AG04449 (cell line): ENCODE results near the gene APOOL.
"Not testable (repeated sequence)": the region's sequence is repeated elsewhere in the genome, so short reads cannot be mapped to it uniquely, and the experiment has no call there.

Experiments used
- CTCF ChIA-PET: fragments of 350-600 bp; formaldehyde crosslinking; extraction: SDS; loops from one replicate; lab custom pipeline; 2021; ENCODE audit warnings: antibody characterized with exemption; lab: Yijun Ruan, JAX
- POLR2A ChIA-PET: fragments of 400-600, 350-600 bp; formaldehyde crosslinking; extraction: SDS; loops from one replicate; lab custom pipeline; 2020; ENCODE audit warnings: antibody characterized with exemption, inconsistent platforms; lab: Yijun Ruan, JAX
- DNase-seq: peaks from one replicate; pipeline ENCODE4 v3.0.0-alpha.2; 2010; ENCODE audit warnings: low read depth, low spot score
- H3K4me3 ChIP-seq: 2 replicates; pipeline ENCODE4 v1.5.1; 2011; ENCODE audit warnings: low read depth, mild to moderate bottlenecking, control low read depth, low read length
- TF ChIP-seq, protein P1 (sequence below): IDR thresholded peaks from one replicate; pipeline ENCODE4 v1.5.1; 2011; ENCODE audit warnings: mild to moderate bottlenecking, moderate library complexity, low read length, control low read depth, inconsistent platforms; ENCODE audit not compliant: insufficient read depth; ENCODE audit errors: missing control alignments

Gene APOOL

DNA sequence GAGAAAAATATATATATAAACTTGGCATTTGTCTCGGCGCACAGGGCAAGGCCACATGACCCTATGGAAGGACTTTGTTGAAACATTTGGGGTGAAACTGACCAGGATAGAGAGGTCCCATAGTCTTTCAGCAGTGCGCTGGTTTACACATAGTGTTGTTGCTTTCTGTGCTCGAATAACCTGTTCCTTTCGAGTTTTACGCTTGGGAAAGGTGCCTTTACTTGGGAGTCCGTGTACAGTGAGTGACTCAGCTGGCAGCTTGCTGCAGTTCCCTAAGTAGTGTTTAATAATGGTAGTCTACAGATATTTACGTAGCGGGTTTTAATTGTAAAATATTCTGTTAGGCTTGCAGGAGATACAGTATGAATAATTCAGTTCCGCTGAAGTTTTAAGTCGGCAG lies 578 bp downstream of the APOOL start:
- CTCF ChIA-PET: no interaction called here
- H3K4me3 ChIP-seq: peak overlapping the region; percentile 70
- no peak for DNase-seq

DNA sequence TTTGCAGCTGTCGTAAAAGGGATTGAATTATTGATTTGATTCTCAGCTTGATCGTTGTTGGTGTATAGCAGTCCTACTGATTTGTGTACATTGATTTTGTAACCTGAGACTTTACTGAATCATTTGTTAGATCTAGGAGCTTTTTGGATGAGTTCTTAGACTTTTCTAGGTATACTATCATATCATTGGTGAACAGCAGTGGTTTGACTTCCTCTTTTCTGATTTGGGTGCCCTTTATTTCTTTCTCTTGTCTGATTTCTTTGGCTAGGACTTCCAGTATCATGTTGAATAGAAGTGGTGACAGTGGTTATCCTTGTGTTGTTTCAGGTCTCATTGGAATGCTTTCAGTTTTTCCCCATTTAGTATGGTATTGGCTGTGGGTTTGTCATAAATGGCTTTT lies 8.4 kb downstream of the APOOL start:
- TF ChIP-seq, protein P1, sequence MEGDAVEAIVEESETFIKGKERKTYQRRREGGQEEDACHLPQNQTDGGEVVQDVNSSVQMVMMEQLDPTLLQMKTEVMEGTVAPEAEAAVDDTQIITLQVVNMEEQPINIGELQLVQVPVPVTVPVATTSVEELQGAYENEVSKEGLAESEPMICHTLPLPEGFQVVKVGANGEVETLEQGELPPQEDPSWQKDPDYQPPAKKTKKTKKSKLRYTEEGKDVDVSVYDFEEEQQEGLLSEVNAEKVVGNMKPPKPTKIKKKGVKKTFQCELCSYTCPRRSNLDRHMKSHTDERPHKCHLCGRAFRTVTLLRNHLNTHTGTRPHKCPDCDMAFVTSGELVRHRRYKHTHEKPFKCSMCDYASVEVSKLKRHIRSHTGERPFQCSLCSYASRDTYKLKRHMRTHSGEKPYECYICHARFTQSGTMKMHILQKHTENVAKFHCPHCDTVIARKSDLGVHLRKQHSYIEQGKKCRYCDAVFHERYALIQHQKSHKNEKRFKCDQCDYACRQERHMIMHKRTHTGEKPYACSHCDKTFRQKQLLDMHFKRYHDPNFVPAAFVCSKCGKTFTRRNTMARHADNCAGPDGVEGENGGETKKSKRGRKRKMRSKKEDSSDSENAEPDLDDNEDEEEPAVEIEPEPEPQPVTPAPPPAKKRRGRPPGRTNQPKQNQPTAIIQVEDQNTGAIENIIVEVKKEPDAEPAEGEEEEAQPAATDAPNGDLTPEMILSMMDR: no peak
- H3K4me3 ChIP-seq: no peak overlapping the region
- CTCF ChIA-PET: no interaction called here

More for the DNA sequence above, 578 bp downstream of the APOOL start:
- TF ChIP-seq, protein P1: no peak
- POLR2A ChIA-PET: no interaction called here

DNA sequence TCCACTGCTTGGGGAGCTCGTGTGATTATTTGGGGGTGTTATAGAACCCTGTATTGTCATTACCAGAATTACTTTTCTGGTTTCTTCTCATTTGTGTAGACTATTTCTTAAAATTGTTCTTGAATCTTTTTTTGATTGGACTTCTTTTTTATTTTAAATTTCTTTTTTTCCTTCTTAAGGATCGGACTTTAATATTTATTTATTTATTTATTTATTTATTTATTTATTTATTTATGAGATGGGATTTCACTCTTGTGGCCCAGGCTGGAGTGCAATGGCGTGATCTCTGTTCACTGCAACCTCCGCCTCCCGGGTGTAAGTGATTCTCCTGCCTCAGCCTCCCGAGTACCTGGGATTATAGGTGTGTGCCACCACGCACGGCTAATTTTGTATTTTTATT lies 11.7 kb downstream of the APOOL start:
- H3K4me3 ChIP-seq, CTCF ChIA-PET, POLR2A ChIA-PET, DNase-seq: not testable (repeated sequence)

More for the DNA sequence above, 8.4 kb downstream of the APOOL start:
- DNase-seq: no peak
- POLR2A ChIA-PET: no interaction called here

DNA sequence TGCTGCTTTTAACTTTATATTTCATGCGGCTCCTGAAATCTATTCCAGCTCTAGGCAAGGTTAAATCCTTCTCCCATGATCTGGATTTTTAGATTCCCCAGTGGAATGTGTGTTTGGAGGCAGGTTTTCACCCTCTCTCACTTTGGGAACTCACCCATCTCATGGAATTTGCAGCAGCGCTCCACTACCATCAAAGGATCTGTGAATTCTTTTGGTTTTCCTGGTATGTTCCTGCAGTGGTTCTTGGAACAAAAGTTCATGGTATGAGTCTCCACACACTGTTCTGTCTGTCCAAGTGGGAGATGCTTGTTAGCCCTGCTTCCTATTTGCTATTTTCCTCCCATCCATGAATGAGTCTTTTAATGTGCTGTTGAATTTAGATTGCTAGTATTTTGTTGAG lies 14.0 kb downstream of the APOOL start:
- no peak for DNase-seq
- TF ChIP-seq, protein P1: no peak
- no peak overlapping the region for H3K4me3 ChIP-seq
- POLR2A ChIA-PET: no interaction called here
- CTCF ChIA-PET: no interaction called here

DNA sequence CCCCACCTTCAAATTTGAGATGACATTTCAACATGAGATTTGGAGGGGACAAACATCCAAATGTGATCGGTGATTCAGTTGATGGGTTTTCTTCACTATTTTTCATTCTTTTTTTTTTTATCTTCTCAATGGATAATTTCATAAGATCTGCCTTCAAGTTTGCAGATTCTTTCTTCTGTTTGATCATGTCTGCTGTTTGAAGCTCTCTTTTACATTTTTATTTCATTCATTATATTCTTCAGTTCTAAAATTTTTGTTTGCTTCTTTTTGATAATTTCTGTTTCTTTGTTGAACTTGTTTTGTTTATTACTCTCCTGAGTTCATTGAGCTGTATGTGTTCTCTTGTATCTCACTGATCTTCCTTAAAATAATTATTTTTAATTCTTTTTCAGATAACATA lies 14.8 kb downstream of the APOOL start:
- DNase-seq: no peak
- ChIA-PET POLR2A (no interaction called here), CTCF (no interaction called here)
- TF ChIP-seq, protein P1: no peak
- H3K4me3 ChIP-seq: no peak overlapping the region

DNA sequence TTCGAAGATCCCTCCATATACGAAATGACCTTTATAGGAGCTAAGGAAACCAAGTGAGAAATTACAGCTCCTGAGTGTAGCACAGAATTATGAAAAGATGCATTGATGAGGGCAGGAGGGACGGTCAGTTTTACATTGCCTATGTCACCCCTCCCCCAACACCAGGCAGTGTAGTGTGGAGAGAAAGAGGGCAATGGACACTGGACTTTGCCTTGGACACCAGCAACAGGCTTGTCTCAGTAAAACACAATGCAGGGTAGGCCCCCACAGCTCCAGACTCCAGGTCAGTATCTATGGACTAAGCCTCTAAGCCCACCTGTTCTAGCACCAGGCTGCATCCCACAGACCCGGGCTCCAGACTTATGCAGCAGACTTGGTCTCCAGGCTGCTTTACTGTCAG lies 16.5 kb downstream of the APOOL start:
- no peak for DNase-seq
- no peak overlapping the region for H3K4me3 ChIP-seq
- POLR2A ChIA-PET: no interaction called here
- TF ChIP-seq, protein P1: no peak
- CTCF ChIA-PET: interaction anchor here (1.5 kb wide), 1 partner anchor 291 kb away, joined by 3 read pairs; no protein-coding TSS in a partner anchor

DNA sequence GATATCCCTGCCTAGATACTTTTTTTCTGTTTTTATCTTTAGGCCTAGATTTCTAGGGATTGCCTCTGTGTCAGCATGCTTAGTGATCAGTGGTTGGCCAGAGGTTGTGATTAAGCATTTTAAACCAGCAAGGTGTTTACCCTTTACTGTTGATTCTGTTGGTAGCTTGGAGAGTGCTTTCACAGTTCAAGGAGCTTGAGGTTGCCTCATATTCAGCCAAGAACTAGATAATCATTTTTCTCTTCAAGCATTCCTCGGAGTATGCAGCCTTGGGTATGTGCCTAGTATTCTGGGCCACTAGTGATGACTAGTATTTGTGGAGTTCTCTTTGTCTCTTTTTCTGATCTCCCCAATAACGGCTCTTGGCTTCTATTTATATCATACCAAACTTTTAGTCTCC lies 20.4 kb downstream of the APOOL start:
- CTCF ChIA-PET: no interaction called here
- DNase-seq: no peak
- POLR2A ChIA-PET: no interaction called here
- no peak overlapping the region for H3K4me3 ChIP-seq
- TF ChIP-seq, protein P1: no peak
